GM18519 (cell line): Measurements from ENCODE around the gene RIPK1.
"Not testable (repeated sequence)": the region's sequence is repeated elsewhere in the genome, so short reads cannot be mapped to it uniquely, and the experiment has no call there.

Experiments used
- ATAC-seq: cut with Tn5 transposase; IDR thresholded peaks from one replicate; pipeline ENCODE4 v1.9.1; 2021; ENCODE audit warnings: mild to moderate bottlenecking, moderate library complexity; ENCODE audit not compliant: unreplicated experiment, low FRiP score

The RIPK1 gene

GRCh38 chr6:3045369-3045768, 22.9 kb upstream of the RIPK1 start:
- no peak for ATAC-seq

GRCh38 chr6:3045777-3046176, 22.5 kb upstream of the RIPK1 start:
- no peak for ATAC-seq

GRCh38 chr6:3046295-3046694, 22.0 kb upstream of the RIPK1 start:
- no peak for ATAC-seq

- not testable (repeated sequence) for ATAC-seq
Measured at GRCh38 chr6:3048009-3048408, 20.3 kb upstream of the RIPK1 start.

GRCh38 chr6:3052481-3053230, 15.6 kb upstream of the RIPK1 start:
- ATAC-seq: no peak

GRCh38 chr6:3053231-3053508, 15.1 kb upstream of the RIPK1 start:
- ATAC-seq: no peak

GRCh38 chr6:3054229-3055157, 13.8 kb upstream of the RIPK1 start:
- ATAC-seq: not testable (repeated sequence)

GRCh38 chr6:3055158-3055499, 13.2 kb upstream of the RIPK1 start:
- not testable (repeated sequence) for ATAC-seq

- ATAC-seq: no peak
Measured at GRCh38 chr6:3057063-3057770, 11.1 kb upstream of the RIPK1 start.

GRCh38 chr6:3058957-3059356, 9.3 kb upstream of the RIPK1 start:
- no peak for ATAC-seq

GRCh38 chr6:3060092-3060491, 8.2 kb upstream of the RIPK1 start:
- ATAC-seq: not testable (repeated sequence)

- no peak for ATAC-seq
Measured at GRCh38 chr6:3061501-3061941, 6.8 kb upstream of the RIPK1 start.

- ATAC-seq: not testable (repeated sequence)
Measured at GRCh38 chr6:3063340-3063732, 5.0 kb upstream of the RIPK1 start.

- peak; percentile 49 for ATAC-seq
Measured at GRCh38 chr6:3063733-3064700, 4.3 kb upstream of the RIPK1 start.

GRCh38 chr6:3071568-3071967, 3.3 kb downstream of the RIPK1 start:
- no peak for ATAC-seq

- ATAC-seq: no peak
Measured at GRCh38 chr6:3072798-3073197, 4.5 kb downstream of the RIPK1 start.

GRCh38 chr6:3073382-3073781, 5.1 kb downstream of the RIPK1 start:
- no peak for ATAC-seq

- ATAC-seq: no peak
Measured at GRCh38 chr6:3075772-3076113, 7.4 kb downstream of the RIPK1 start.

- no peak for ATAC-seq
Measured at GRCh38 chr6:3076320-3076719, 8.0 kb downstream of the RIPK1 start.

GRCh38 chr6:3077430-3077829, 9.1 kb downstream of the RIPK1 start:
- no peak for ATAC-seq
